Stimulated activated CD8-positive, alpha-beta memory T cell treated with anti-CD3 and anti-CD28 coated beads, Interleukin-12 subunit alpha, Interleukin-12 subunit beta, amount 100 ng/mL, for 24 hours (primary cell): ENCODE results near the gene AXIN1.
"Not testable (repeated sequence)": the region's sequence is repeated elsewhere in the genome, so short reads cannot be mapped to it uniquely, and the experiment has no call there.

Experiments
- DNase-seq: peaks from one replicate; pipeline ENCODE4 v3.0.0-alpha.2; 2020; ENCODE audit errors: extremely low read depth

AXIN1 gene

DNA sequence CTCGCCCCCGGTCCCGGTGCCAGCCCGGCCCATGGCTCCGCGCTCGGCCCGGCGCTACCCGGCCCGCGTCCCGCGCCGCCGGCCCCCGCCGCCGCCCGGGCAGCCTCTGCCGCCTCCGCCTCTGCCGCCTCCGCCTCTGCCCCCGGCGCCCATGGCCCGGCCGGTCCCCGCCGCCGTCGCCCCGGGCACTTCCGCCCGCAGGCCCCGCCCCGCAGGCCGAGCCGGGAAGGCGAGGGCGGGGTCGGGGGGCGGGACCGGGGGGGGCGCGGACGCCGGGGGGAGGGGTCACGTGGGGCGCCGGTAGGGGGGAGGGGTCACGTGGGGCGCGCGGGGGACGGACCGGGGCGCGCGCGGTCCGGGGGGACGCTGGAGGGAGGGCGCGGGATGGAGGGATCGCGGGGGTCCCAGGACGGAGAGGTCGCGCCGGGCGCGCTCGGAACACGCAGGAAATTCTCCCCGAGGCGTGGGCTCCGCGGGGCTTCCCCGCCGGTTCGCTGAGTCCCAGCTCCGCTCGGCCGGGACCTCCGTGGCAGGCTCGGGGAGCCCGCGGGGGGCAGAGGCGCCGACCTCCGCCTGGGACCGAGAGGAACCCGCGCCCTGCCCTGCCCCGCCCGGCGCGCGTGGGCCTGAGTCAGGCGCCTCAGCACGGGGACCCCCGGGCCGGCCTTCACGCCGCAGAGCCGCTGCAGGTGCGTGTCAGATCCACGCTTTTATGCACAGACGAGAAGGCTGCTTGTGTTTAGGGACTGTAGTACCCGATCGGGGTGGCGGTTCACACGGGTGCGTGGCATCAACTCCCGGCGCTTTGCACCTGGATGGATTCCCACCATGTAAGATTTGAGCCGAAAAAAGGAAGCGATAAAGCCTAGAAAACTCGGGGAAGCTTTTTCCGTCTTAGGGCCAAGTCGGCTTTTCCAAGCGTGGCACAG, 29.5 kb upstream of the AXIN1 start, which contains the start of gene PGAP6:
Gene PGAP6, minus strand, starts transcription at position 190 of the 929 bp plus-strand sequence. Its CDS starts 157 bp downstream, at position 33.
- DNase-seq, result peak; percentile 30

DNA sequence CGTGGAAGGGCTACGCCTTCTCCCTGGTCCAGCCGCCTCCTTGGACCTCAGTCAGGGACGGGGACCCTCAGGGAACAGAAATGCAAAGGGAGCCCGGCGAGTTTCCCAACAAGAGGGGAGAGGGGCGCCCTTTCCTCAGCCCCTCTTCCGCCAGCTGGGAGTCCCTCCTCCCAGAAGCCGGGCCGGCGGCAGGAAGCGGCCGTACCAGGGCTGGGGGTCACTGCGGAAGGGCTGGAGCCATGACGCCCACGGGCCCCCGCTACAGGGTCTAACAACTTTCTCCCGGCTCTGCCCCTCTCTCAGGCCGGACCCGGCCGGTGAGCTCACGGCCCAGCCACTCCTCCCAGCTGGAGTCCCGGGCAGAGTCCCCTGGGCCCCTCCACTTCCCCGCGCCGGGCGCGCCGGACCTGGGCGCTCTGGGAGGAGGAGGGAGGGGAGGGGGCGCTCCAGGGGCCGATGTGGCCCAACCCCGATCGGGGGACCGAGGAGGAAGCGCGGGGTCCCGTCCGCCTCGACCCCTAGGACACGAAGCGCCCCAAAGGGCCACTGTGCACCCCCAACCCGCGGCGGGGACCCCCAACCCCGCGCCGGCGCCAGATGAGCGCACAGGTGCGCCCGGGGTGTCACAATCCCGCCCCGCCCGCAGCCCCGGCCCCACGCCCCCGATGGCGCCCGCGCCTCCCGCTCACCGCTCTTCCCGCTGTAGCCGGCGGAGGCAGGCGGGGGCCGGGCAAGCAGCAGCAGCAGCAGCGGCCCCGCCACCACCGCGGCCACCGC, 28.7 kb upstream of the AXIN1 start:
- no peak for DNase-seq

DNA sequence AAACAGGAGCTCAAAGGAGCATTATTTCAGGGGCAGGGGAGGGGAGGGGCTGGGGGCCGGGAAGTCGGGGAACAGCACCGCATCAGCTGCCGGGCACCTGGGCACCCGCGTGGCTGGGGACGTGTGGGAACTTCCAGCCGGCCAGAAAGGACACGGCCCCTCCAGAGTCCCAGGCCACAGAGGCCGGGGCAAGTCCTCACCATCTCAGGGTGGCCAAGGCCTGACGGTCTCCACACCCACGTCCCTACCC, 28.2 kb upstream of the AXIN1 start:
- DNase-seq, result no peak

DNA sequence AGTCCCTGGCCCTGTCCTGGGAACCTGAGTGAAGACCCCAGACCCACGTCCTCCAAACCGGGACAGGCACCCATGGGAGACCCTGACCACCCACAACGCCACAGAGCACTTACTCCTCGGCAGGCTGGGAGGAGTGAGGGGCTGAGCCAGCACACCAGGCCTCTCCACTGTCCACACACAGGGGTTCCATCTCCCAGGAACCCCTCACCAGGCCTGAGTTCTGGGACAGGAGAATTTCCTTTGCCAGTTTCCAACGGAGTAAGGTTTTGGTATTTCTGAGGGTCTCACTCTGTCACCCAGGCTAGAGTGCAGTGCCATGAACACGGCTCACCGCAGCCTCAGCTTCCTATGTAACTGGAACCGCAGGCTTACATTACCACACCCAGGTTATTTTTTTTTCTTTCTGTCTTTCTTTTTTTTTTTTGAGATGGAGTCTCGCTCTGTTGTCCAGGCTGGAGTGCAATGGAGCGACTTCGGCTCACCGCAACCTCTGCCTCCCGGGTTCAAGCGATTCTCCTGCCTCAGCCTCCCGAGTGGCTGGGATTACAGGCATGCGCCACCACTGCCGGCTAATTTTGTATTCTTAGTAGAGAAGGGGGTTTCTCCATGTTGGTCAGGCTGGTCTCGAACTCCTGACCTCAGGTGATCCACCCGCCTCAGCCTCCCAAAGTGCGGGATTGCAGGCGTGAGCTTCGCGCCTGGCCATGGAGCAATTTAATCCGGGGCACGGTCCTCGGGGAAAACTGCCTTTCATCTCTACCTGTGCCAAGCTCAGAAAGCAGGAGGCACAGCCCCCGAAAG, 27.6 kb upstream of the AXIN1 start:
- no peak for DNase-seq

DNA sequence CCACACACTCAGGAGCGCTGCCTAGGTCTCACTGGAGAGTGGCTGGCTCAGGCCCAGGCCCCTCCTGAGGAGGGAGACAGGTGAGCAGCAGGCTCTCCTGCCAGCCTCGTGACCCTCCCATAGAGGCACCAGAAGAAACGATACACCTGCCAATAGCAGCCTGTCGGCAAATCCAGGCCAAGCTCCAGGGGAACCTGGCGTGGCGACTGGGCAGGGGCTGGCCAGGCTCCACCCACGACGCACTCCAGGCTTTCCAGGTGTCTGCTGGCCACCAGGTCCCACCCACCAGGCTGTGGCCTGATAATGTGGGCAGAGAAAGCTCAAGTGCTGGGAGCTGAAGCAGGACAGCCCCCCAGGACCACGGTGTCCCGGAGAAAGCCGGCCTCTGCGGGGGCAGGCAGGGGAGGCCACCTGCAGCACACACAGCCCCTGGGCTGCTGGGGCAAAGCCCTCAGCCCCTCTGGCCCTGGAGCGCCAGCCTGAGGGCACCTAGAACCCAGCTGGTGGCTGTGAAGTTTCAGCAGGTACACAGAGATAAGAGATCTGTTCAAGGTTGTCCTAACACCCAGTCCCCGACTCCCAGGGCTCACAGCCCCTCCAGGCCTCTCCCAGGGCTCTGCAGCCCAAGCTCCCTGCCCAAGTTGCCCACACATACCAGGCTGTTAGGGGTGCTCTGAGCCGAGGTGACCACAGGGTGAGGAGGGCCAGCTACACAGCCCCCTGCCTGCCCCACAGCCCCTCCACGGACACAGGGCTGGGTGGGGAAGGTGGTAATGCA, 26.8 kb upstream of the AXIN1 start:
- no peak for DNase-seq

DNA sequence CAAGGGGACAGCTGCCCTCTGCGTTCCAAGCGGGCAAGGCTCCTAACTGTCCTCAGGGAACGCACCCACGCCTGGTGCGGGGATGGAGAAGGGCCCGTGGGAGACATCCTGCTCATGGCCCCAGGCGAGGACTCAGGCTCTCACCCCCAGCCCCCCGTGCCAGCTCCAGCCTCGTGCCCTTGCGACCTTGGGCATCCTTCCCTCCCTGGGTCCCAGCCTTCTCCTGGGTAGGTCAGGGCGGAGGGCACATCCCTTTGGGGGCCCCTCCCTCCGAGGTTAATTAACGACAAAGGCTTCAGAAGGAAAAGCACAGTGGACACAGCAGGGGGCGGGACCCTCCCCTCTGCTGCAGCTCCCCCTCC, 26.3 kb upstream of the AXIN1 start:
- no peak for DNase-seq

DNA sequence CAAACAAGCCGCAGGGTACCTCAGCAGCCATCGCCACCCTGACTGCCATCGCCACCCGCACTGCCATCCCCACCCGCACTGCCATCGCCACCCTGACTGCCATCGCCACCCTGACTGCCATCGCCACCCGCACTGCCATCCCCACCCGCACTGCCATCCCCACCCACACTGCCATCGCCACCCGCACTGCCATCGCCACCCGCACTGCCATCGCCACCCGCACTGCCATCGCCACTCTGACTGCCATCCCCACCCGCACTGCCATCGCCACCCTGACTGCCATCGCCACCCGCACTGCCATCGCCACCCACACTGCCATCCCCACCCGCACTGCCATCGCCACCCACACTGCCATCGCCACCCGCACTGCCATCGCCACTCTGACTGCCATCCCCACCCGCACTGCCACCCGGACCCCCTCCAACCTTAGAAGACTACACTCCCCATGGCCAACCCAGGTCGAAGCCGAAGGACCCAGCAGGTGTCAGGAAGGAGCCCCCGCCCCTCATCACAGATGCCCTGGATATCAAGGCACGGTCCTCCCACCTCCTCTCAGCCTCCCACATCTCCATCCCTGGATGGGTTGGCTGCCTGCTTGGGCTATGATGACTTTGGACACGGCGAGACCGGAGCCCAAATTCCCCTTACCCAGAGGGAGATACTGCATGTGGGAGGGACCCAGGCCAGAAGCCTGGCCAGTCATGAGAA, 25.7 kb upstream of the AXIN1 start:
- DNase-seq, result not testable (repeated sequence)

DNA sequence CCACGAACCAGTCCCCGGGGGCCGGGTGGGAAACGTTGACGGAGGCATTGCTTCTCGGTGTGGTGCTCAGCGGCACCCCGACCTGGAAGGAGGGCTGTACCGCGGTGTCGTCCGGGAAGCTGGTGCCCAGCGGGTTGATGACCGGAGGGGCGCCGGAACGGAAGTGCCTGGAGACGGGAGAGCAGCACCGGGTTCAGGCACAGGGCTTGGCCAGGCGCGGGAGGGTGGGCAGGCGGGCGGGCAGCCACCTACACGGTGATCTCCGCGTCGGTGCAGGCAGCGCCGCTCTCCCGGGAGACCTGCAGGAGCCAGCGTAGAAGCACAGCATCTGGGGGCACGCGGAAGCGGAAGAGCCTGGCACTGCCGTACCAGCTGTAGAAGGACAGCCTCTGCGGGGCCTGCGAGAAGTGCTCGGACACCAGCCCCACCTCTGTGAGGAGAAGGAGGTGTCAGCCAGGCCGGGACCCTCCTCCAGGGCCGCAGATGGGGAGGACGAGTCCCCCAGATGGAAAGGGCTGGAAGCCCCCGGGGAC, 25.0 kb upstream of the AXIN1 start:
- no peak for DNase-seq

DNA sequence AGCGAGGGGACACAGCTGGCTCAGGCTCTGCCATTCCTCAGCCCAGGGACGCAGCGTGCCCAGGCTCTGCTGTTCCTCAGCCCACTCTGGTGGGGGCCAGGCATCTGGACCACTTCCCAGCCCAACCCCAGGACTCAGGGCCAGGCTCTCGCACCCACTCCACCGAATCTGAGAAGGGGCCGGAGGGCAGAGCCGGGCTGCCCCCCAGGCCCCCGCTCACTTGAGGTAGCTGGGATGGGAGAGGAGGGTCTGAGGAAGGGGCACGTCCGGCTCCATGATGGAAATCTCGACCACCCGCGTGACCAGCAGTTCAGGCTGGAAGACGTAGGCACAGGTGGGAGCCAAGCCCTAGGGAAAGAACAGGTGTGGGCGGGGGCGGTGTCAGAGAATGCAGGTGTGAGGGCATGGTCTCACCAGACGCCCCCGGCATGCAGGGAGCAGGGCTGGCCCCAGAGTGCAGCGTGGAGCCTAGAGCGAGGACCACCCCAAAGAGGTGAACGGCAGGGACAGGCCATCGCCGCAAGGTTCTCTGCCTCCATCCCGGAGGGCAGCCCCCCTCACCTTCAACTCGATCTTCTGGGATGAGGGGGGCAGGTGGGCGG, 24.4 kb upstream of the AXIN1 start:
- DNase-seq, result no peak

DNA sequence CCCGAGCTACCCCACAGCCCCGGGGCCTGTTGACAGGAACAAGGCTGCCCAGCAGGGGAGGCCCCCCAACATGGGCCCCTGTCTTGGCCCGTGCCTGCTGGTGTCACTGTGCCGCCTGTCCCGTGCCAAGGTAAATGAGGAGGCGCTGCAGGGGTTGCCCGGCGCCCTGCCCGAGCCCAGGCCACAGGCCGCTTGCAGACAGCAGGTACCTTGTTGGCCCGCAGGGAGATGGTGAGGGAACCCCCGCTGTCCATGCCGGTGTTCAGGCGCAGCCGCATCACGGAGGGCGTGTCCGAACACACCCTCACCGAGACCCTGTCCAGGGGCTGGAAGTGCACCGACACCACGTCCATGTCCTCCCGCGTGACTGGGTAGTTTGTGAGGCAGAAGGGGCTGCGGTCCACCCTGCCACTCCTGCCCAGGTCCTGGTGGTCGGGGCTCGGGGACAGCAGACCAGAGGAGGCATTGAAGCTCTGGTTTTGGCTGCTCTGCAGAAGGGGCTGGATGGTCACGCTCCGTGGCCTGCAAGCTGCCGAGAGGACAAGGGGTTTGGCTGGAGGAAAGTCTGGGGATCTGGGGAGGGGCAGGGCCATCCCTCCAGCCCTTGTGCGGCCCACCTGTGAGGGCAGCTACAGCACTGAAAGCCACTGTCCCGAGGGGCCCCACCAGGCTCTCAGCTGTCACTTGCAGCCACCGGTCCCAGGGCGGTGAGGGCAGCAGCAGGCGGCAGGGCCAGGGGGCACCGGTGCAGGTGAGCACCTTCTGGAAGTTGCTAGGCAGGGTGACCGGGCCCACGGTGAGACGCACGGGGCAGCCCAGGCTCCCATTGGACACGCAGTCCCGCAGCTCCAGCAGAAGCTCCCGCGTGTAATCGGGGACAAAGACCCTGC, 23.6 kb upstream of the AXIN1 start:
- DNase-seq, result no peak

DNA sequence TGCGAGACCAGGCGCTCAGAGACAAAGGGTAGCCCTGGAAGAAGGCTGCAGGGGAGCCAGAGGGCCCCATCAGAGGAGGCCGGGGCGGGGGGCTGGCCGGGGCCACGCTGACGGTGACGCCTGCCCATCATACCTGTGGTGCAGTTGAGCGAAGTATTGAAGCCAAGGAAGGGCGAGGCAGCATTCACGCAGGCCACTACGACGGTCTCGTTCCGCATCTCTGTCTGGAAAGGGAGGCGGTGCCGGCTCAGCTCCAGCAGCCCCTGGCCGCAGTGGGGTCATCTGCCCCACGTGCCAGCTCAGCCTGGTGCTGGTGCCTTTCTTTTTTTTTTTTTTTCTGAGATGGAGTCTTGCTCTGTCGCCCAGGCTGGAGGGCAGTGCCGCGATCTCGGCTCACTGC, 22.7 kb upstream of the AXIN1 start:
- no peak for DNase-seq

DNA sequence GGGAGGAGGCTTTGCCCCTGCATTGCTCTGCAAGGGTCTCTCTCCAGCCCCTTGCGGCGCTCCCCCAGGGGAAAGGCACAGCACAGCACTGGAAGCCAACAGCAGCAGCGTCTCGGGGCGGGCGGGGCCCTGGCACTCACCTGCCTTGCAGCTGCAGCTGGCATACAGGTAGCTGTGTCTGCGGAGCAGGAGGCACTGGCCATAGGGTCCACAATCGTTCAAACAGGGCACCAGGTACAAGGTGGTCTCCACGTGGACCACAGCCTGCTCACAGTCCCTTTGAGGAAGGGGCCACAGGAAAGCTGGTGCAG, 22.0 kb upstream of the AXIN1 start:
- no peak for DNase-seq

DNA sequence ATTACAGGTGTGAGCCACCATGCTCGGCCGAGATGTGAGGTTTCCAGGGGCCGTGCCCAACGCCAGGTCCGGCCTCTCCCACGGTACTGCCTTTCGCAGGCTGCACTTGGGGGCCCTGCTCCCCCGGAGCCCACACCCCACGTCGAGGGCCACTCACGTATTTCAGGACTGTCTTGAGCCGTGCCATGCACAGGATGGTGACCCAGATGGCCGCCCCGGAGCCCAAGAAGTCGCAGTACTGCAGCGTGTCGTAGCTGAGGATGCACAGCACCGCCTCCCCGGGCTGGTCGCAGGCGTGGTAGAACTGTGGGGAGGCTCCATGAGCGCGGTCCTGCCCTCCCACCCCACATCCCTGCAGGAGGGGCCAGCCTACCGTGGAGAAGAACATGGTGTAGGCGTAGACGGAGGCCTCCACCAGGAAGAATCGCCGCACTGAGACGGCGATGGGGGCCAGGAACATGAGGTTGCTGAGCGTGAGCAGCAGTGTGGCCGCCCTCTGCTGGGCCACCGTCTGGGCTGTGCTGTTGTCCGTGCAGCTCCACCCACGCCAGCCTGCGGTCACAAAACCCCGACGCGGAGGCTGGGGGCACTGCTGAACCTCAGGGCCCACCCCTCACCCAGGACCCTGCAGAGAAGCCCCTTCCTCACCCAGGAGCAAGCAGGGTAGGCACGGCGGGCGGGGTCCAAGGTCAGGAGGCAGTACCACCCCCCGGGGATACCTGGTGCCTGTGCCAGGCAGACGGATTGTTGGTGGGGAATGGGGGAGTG, 21.5 kb upstream of the AXIN1 start:
- DNase-seq, result no peak

DNA sequence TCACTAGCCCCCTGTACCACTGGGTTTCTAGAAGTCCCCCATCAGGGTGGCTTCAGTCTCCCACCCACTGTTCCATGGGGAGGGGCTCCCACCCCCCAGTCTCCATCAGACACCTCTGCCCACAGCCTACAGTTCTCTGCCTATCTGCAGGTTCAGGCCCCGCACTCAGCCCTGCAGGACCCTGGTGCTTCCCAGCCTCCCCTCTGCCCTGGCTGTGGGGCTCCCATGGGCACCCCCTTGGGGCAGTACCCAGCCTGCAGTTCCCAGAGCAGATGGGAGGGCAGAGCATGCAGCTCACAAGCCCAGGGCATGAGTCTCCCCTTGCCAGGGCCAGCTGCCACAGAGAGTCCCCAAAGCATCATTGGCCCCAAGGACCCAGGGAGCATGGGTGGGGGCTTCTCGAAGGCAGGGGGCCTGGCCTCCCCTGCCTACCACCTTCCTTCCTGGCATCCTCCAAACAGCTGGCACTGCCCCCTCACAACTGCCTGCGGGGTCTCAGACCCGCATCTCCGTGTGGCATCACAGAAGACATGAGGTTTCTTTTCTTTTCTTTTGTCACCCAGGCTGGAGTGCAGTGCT, 20.6 kb upstream of the AXIN1 start:
- DNase-seq, result no peak

DNA sequence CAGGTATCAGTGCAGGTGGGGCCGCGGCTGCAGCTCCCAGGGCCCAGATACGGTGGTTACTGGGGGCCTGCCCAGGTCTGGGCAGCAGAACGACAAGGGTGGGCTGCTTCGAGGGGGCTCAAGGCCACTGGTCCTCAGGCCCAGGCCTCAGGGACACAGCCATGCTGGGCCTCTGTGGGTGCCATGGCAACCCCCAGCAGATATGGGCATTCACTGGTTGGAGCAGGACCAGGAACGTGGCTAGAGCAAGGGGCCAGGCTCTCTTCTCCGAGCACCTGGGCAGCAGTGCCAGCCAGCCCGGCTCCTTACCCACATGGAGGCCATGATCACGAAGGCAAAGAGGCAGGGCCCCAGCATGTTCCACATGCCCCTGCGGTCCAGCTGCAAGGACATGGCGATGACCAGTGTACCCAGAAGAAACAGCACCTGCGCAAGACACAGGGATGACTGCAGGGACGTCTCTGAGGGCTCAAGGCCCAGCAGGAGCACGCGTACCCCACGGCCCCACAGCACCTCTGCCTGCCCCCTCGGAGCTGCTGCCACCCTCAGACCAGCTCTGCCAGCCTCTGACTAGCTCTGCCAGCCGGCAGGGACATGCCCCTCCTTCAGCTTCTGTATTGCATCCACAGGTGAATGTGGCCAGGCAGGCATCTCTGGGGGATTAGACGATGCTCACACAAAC, 19.9 kb upstream of the AXIN1 start:
- no peak for DNase-seq

DNA sequence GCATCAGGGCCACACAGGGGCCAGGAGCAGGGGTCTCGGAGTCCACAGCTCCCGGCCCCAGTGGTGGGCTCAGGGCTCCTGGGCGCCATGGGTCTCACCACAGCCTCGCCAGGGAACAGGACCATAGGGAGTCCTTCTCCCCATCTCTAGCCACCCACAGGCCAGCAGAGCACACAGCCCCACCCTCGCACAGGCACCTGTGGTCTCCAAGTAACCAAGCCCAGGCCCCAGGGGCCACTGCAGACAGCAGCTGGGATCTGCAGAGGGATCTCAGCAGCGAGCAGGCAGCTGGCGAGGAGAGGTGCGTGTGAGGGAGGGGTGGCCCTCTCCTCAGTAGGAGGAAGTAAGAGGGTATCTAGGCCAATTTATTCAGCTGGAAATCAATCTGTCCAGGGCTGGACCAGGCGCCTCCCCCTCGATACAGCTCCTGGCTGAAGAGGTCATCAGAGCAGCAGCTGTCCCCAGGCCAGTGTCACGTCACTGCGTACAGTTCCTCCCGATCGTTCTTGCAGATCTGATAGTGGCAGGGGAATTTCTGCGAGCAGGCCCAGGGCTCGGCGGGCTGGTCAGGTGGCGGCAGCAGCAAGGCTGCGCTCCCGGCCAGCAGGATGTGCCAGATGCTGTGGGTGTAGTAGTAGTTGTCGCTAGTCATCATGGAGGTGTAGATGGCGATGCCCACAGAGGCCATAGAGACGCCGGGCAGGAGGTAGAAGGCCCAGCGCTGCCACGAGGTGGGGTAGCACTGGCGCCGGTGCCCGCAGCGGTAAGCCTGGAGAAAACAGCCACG, 19.2 kb upstream of the AXIN1 start:
- DNase-seq, result no peak

DNA sequence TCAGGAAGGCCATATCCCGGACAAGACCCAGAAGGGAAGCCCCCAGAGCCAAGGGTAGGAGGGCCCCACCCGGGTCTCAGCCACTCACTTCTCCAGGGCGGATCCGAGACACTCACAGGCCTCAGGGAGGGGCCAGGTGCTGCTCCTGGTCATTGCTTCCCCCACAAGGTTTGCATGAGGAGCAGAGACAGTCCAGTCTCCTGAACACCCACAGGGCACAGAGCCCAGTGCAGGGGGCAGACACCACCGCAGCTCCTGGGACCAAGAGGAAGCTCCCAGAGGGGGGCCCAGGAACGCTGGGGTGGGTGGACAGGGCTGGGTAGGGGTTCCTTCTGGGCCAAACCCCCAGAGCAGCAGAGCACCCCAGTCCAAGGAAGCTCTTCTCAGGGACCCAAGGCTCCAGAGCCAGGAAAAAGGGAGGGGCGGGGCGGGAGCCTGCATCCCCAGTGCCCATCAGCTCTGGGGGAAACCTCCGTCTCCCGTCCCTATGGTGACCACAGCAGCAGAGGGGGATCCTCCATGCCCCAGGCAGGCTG, 18.5 kb upstream of the AXIN1 start:
- no peak for DNase-seq
